ENCODE data around the gene GDAP2.

The GDAP2 gene

GRCh38 chr1:117886101-117886795 lies 43.2 kb downstream of the GDAP2 start:
- no peak overlapping the region for H3K27ac ChIP-seq
- TF ChIP-seq CTCF (IDR thresholded peaks at IDR 0.05), result no peak

GRCh38 chr1:117883616-117884015 lies 45.8 kb downstream of the GDAP2 start:
- no peak overlapping the region for H3K27ac ChIP-seq
- TF ChIP-seq CTCF (IDR thresholded peaks at IDR 0.05) (no peak), ZFX (IDR thresholded peaks at IDR 0.05; ENCODE audit: borderline replicate concordance) (no peak)

GRCh38 chr1:117879284-117879683 lies 50.1 kb downstream of the GDAP2 start:
- no peak for TF ChIP-seq CTCF (IDR thresholded peaks at IDR 0.05)
- TF ChIP-seq ZFX (IDR thresholded peaks at IDR 0.05; ENCODE audit: borderline replicate concordance), result no peak
- H3K27ac ChIP-seq, result no peak overlapping the region

- TF ChIP-seq ZFX (IDR thresholded peaks at IDR 0.05; ENCODE audit: borderline replicate concordance), result no peak
- no peak for TF ChIP-seq CTCF (IDR thresholded peaks at IDR 0.05)
- no peak overlapping the region for H3K27ac ChIP-seq
Observed at GRCh38 chr1:117877823-117878222, 51.6 kb downstream of the GDAP2 start.

- TF ChIP-seq CTCF (IDR thresholded peaks at IDR 0.05) (no peak), ZFX (IDR thresholded peaks at IDR 0.05; ENCODE audit: borderline replicate concordance) (no peak)
- no peak overlapping the region for H3K27ac ChIP-seq
Observed at GRCh38 chr1:117871013-117871412, 58.4 kb downstream of the GDAP2 start.

GRCh38 chr1:117861694-117862093 lies 67.7 kb downstream of the GDAP2 start:
- TF ChIP-seq ZFX (IDR thresholded peaks at IDR 0.05; ENCODE audit: borderline replicate concordance) (no peak), CTCF (IDR thresholded peaks at IDR 0.05) (no peak)
- H3K27ac ChIP-seq, result no peak overlapping the region

- no peak for TF ChIP-seq CTCF (IDR thresholded peaks at IDR 0.05)
- no peak overlapping the region for H3K27ac ChIP-seq
Observed at GRCh38 chr1:117860896-117861610, 68.4 kb downstream of the GDAP2 start.
